Suprapubic skin (tissue), 4 donors: ENCODE results near the gene SMAP2.

Experiments used
- CTCF ChIP-seq, 2 donors: fragments of 200-600 bp in 1 of 2; fragments of 450-650 bp in 1 of 2; sonication (generic) in 1 of 2; IDR thresholded peaks; one replicate each; pipeline ENCODE4 v1.5.1; 2016 to 2019; ENCODE audit warnings: antibody characterized with exemption in 2 of 2, mild to moderate bottlenecking in 1 of 2, moderate library complexity in 1 of 2
- POLR2A ChIP-seq, 2 donors: fragments of 450-650 bp; IDR thresholded peaks; one replicate each; pipeline ENCODE4 v1.6.1; 2017; ENCODE audit warnings: antibody characterized with exemption in 2 of 2, mild to moderate bottlenecking in 2 of 2, moderate library complexity in 2 of 2
- POLR2AphosphoS5 ChIP-seq, 3 donors: sonication (generic); formaldehyde crosslinking; IDR thresholded peaks; one replicate each; pipeline ENCODE4 v1.6.1; 2017; ENCODE audit warnings: antibody characterized with exemption in 3 of 3

- no peak for TF ChIP-seq CTCF (IDR thresholded peaks at IDR 0.05)
- TF ChIP-seq POLR2AphosphoS5 (IDR thresholded peaks at IDR 0.05), result no peak
- no peak for TF ChIP-seq POLR2A (IDR thresholded peaks at IDR 0.05)
These were observed 11.9 kb upstream of the SMAP2 start for GRCh38 chr1:40361637-40362036.
